AML-193 (cell line): ENCODE measurements around the gene STX3.
"Not testable (repeated sequence)": the region's sequence is repeated elsewhere in the genome, so short reads cannot be mapped to it uniquely, and the experiment has no call there.

ENCODE experiments used
- DNase-seq, 2 experiments: peaks; one replicate each; lab custom pipeline; 2025; lab: John Stamatoyannopoulos, UW

STX3 gene

DNA sequence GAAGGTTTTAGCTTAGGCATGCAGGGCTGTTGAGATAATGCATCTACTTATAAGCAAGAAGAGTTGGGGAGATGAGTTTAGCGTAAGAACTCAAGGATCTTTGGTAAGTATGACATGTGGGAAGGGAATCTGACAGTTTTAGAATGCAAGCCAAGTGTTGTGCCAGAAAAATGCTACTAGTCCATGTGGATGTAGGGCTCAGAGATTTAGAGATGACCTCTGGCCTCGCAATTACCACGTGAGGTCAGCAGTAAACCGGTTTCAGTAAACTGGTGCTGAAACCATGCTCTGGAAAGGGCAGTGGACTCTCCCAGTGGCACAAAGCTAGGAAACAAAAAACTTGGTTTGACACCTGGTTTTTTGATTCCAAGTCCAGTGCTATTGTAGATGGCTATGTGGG, 36.5 kb downstream of the STX3 start:
- no peak for DNase-seq

DNA sequence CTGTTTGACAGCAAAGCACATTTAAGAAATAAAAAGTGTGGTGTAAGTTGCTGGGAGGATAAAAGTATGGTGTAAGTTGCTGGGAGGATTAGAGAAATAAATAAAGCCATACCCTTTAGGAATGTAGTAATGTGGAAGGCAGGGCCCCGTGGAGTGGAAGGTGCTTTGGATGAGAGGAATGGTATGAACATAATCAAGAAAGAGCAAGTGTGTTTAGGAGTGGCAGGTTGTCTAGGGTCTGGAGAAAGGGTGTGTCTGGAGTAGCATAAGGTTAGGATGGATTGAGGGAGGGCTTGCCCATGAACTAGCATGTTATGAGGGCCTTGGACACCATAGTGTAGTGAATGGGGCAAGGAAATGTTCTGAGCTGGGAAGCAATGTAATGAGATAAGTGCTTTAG, 37.3 kb downstream of the STX3 start:
- no peak for DNase-seq

DNA sequence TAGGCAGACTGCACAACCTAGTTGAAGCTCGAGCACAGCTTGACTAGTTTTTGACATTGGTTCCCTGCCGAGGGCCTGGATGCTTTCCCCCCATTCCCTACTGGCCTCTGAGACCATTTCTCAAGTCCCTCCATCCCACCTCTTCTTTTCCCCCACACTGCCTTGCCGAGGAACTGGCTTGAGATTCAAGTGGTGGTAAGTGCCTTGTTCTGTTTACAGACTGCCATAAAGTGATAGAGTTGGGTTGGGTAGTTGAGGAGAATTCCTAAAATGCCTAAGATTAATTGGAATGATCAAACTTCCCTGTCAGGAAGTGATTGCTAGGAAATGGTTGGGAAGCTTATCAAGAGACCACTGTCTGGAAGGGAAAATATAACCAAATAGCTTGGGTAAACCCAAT, 39.2 kb downstream of the STX3 start:
- no peak for DNase-seq

DNA sequence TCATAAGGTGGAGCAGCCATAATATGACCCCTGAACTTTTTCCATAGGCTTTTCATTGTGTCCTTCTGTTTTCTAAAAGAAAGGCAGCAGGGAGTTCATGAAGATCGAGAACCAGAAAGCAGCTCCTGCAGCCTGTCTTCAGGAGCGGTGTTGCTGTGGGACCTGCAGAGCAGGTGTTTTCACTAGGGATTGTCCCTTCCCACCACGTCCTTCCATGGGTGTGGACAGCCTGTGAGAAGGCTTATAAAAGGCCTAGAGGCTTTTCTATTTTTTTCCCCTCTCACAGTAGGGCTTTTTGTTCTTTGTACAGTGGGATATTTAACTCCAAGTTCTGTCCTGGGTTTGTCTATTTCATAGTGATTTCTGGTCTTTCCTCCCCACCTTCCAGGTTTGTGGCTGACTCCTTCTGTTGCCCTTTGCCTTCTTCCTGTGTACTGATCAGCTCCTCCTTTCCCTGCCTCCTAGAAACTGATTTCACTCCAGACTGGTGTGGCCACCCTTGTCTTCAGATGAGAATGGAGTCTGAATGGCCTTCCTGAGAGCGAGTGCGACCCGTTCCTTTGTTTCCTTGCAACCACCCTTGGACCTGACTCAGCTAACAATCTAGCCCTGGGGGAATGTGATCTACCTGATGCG, 45.3 kb downstream of the STX3 start:
- no peak for DNase-seq

DNA sequence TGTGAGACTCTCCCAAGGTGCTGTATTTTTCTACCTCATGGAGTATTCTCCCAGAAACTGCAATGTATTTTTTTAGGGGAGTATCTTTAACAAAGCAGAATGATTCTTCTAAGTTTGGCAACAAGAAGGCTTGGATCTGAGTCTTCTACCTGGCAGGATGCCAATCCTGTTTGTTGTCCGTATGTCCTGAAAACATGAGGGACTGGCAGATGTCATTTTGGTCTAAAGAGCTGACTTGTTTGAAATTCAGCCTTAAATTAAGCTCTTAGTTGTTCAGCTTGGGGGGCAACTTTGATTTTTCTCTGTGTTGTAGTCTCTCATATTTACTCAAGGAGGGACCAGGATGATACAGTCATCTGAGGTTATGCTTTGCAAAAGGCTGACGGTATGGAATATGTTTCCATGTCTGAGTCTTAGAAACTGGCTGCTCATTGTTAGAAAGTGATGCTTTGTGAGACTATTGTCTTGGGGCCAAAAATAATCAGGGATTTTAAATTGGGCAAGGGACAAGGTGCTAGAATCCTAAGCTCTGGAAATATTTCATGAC, 46.1 kb downstream of the STX3 start:
- no peak for DNase-seq

DNA sequence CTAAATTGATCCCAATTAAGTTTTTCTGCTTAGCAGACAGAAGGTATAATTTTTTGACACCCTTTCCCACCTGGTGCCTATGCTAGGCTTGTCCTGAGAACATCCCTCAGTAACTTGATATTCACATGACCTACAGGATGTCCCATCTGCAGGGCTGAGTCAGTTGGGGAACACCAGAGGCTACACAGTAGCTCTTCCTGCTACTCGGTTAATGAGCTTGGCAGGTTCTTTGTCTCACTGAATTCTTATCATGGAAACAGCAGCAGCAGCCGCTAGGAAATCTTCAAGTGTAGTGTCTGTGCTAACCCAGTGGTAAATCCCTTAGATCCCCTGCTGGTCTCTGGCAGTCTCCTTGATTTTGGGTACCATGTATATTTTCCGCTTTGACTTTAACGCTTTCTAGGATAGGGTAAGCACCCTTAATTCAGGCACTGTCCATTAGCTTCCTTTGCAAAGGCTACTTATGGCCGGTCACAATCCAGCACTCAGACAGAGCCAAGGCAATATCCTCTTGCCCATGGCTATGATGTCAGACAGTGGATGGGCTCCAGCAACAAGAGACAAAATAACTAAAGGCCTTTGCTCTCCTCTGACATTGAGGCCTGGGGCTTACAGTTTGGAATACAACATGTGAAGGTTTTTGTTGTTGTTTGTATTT, 46.9 kb downstream of the STX3 start:
- DNase-seq, result no peak

DNA sequence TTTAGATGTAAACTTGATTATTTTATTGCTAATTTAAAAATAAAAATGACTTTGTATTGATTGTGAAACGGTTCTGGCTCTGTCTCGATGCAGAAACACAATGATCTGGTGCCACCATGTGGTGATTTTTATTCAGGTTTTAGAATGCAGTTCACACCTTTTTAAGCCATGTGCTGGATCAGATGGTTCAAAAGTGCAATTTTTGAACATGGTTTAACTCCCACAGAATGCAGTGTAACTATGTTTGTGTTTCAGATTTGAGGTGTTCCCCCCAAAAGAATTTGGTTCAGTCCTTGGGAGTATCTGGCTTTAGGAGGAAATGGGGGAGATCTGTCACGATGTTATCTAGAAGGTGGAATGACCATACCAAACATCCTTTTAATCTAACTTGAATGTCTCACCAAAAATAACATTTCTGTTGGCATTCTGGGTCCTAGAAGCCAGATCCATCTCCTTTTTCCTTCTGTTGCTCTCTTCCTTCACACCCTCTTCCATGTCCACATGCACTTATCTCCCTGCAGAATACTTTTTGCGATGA, 47.5 kb downstream of the STX3 start:
- DNase-seq, result peak; percentile 63 to 65

DNA sequence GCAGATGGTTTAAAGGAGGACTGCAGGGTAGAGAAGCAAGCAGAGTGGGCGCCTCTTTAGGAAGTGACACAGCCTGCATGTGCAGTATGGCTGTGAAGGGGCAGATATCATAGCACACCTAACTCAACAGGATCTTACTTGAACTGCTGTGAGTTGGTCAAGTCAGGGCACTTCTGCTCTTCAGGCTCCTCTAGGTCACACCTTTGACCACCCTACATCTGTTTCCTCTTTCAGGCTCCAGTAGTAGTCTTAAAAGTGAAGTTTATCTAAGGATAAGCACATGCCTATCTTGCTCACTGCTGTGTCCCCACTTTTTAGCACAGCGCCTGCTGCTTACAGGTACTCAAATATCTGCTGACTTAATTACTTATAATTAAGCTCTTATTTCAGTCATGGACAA, 48.9 kb downstream of the STX3 start:
- DNase-seq, result no peak

DNA sequence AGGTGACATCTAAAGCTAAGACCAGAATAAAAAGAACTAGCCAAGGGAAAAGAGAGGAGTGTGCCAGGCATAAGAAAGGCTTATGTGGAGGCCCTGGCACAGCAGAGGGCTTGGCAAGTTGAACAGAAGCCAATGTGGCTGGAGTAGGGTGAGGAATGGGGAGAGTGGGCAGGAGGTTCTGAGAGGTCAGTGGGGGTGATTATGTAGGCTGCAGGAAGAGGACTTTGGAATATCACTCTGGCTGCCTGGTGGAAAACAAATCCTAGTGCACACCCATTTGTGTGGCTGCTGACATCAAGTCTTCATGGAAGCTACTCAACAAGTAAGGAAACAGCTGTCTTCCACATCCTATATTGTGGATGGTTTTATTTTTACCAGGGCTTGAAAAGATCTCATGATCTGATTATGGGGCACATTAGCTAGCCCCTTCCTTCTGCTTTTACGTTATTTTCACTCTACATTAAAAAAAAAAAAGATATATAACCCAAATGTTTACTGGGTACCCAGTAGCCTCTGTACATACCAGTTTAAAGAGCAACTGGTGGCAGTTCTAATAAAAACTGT, 52.0 kb downstream of the STX3 start:
- DNase-seq, result no peak

DNA sequence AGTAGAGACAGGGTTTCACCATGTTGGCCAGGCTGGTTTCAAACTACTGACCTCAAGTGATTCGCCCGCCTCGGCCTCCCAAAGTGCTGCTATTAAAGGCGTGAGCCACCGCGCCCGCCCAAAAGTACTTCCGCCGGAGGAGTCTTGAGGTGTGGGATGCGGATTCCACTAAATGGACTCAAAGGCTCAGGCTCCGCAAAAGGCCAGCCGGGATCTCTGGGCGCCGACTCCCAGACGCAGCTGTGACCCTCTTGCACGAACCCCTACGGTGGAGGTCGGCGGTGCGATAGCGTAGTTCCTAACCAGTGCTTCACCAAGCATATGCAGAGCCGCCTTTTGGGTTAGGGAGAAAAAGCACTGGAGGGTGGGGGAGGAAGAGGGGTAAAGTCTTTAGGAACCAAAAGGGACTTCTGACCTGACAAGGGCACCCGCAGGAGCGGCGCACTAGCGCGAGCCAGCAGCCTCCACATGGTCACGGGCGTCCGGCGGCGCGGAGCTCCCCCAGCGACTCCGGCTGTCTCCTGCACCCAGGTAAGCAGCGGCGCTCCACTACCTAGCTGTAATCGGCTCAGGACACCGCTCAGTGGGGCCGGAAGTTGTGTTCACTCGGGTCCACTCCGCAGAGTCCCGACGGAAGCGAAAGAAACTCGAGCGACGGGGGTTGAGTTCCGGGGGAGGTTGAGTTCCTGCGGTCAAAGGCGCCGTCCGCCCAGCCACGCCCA, 55.2 kb downstream of the STX3 start, which contains the start of gene MRPL16:
Gene MRPL16, minus strand, starts transcription at position 590 of the 722 bp plus-strand sequence. Its CDS starts 120 bp downstream, at position 470.
- DNase-seq, result peak; percentile 84 to 86

DNA sequence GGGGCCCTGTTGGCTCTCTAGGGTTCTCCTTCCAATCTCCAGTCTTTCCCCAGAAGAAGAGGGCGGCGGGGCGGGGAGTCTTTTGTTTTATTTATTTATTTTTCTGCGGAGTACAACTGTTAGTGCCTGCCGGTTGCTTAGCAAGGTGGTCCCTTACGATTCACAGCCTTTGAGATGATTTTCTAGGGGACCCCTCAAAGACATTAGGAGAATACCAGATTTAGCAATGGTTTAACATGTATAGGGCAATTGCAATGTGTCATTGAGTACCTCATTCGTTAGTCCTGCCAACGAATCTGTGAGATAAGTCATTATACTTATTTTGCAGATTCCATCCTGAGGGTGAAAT, 55.7 kb downstream of the STX3 start:
- no peak for DNase-seq

DNA sequence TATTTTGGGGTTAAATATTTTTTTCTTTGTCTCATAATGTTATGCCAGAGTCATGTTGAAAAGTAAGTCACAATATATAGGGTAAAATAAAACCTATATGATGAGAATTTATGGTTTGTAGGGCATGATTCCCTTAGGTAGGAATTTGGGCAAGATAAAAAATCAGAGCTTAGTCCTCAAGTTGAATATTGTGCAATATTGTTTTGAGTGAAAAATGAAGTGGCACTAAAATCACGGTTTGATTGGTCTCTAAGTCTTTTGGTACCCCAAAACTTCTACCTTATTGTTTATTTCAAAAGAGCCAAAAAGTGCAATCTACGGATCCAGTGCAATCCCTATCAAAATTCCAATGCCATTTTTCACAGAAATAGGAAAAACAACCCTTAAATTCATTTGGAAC, 57.0 kb downstream of the STX3 start:
- DNase-seq, result no peak

DNA sequence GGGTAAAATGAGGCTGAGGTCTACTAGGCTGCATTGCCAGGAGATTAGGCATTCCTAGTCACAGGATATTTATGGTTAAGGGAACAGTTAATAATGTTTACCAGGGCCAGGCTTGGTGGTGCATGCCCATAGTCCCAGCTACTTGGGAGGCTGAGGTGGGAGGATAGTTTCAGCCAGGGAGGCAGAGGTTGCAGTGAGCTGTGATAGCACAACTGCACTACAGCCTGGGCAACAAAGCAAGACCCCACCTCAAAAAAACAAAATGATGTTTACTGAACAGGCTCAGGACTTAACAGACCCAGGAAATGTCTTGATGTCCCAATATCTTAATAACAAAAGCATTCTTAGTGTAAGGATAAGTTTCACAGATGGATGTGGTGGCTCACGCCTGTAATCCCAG, 58.2 kb downstream of the STX3 start:
- DNase-seq, result no peak

DNA sequence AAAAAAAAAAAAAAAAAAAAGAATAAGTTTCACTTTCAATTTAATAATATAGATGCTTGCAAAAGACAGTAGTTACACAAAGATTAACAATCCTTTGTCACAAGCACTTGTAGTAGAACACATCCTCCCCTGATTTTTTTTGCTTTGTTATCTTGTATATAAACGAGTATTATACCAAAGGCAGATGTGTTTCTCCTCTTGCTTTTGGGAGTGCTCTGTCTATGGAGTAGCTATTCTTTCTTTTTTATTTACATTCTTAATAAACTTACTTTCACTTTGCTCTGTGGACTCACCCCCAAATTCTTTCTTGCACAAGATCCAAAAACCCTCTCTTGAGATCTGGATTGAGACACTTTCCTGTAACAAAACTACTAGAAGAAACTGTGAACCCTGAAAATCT, 58.8 kb downstream of the STX3 start:
- DNase-seq, result peak in 1 of 2 experiments; percentile 8

DNA sequence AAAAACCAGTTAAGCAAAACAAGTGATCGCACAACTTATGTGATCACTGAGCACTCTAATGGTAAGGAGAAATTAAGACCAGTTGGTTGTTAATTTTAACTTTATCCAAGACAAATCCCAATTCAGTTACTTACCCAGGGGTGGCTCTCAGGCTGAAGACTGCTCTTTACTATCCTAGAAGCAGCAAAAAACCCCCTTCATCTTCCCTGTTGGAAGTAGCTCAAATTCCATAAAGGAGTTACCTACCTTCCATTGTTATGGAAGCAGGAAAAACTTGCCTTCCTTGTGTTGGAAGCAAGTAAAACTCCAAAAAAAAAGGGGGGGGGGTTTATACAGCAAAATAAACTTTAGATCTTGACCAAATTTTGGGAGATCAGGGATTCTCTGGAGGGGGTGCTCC, 60.6 kb downstream of the STX3 start:
- no peak for DNase-seq

DNA sequence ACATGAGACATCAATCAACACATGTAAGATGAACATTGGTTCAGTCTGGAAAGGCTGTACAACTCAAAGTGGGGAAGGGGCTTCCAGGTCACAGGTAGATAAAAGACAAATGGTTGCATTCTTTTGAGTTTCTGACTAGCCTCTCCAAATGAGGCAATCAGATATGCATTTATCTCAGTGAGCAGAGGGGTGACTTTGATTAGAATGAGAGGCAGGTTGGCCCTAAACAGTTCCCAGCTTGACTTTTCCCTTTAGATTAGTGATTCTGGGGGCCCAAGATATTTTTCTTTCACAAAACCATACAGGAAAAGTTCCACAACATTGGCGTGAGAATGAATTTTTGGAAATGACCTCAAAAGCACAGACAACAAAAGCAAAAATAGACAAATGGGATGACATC, 61.3 kb downstream of the STX3 start:
- not testable (repeated sequence) for DNase-seq

DNA sequence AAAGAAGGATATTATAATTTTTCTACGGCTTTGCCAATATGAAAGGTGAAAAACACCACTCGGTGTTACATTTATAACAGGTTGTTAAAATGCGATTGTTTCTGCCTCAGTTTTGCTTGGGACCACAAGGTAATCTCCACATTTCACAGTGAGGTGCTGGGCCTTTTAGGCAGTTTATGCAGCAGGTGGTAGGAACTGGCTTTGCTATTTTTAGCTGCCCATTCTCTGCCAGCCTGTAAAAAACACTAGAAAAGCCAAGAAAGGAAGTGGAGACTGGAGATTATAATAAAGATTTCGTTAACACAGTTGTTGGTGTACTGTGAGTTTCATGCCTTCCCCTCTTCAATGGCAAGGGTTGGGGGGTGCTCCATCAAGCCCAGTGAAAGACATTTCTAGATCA, 63.4 kb downstream of the STX3 start:
- DNase-seq, result no peak

DNA sequence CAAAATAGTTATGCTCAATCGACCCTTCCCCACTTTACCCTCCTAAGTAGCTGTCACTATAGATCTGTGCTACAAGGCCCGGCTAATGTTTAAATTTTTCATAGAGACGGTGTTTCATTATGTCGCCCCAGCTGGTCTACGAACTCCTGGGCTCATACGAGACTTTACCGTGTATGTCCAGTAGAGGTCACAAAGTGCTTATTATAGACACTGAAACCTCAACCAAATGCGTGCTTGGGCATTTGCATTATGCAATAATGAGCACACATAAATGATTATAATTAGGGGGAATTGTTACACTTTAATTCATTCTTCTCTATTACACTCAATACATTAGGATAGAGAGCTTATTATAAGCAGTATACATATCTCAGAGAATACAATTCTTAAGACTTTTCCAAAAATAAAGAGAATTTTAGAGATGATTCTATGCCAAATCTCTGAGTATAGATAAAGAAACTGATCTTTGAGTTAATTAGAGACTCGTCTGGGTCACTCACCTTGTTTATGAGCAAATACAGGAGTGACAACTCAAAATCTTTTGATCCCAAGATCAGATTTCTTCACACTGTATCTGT, 67.9 kb downstream of the STX3 start:
- peak; percentile 81 to 83 for DNase-seq

DNA sequence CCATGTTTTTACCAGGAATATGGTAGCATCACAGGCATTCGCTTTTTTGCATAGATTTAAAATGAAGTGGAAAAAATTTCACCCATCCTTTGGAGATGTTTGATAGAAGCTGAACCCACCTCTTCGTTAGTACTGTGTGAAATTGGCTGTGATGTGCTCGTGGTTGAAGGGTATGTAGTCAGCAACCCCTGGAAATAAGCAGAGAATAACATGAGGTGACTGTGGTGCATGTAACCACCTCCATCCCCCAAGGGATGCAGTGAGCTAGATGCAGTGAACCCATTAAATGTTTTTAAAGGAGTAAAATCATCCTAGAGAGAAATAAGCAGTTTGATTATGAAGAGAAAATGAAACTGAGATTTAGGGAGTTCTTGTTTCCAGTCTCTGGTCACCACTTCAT, 74.2 kb downstream of the STX3 start:
- DNase-seq, result no peak

DNA sequence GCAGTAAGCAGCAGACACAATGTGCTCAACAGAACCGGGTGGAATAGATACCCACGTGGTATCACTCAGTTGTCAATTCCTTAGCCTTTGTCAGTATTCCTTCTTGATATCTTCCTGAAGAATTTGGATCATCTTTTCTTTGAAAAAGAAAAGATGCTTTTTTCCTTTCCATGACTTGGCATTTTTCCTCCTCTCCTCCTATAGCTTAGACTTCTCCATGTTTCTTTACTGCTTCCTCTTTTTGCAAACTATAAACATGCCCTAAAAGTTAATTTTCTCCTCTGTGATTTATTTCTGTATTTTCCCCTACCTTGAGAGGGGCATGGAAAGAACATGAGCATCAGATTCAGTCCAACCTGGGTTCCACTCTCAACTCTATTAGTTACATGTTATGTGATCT, 78.4 kb downstream of the STX3 start:
- DNase-seq, result peak in 1 of 2 experiments; percentile 22

DNA sequence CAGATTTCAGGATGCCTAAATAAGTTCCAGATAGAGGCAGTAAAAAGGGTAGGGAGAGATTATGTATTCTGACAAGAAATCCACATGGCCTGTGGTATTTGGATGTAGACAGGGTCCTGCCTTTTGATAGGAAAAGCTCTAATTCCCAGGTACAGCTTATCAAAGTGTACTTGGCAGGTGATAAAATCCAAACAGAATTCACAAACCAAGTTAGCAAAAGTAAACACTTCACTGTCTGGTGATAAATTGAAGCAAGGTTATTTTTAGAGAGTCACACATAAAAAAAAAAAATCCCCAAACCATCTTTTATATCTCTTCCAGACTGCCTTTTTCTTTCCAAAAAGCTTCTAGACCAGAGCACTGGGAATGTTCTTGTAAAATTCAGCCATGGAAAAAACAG, 84.4 kb downstream of the STX3 start:
- DNase-seq, result no peak

DNA sequence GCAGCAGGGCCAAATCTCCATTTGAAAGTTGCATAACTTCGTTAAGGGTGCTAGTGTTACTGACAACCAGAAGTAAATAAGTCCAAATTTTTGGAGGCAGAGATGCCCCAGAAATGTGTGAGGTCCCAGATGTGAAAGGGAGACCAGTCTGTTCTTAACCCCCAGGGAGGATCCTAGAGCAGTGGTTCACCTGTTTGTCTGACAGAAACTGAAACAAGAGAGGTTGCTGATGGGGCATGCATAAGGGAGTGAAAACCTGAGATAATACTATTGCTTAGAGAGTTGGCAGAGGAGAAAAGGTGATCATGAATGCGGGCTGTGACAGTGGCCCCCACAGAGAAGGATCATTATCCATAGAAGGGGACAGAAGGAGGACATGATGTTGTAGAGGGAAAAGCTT, 86.3 kb downstream of the STX3 start:
- DNase-seq, result no peak
